Measurements from ENCODE around the gene CALHM4.

The CALHM4 gene

GRCh38 chr6:116522896-116523295 lies 30.7 kb upstream of the CALHM4 start:
- no peak for DNase-seq
- no peak for TF ChIP-seq CTCF (IDR thresholded peaks at IDR 0.05; ENCODE audit: low read depth, low read length, missing control alignments)
- H3K36me3 ChIP-seq (replicated peaks) = no peaks in the 10 kb centered on the region
- no peak overlapping the region for H3K4me3 ChIP-seq (ENCODE audit: low read depth, low read length)
- in situ Hi-C loops (cut with HindIII; ENCODE audit: low pct_ligation_motif_present, low sequenced_read_pairs) = no loop called here
- H3K27ac ChIP-seq = no peak overlapping the region
- H3K27me3 ChIP-seq (replicated peaks) = no peaks in the 10 kb centered on the region

GRCh38 chr6:116524236-116524635 lies 29.3 kb upstream of the CALHM4 start:
- no peak overlapping the region for H3K27ac ChIP-seq
- in situ Hi-C loops (cut with HindIII; ENCODE audit: low pct_ligation_motif_present, low sequenced_read_pairs) = no loop called here
- TF ChIP-seq CTCF (IDR thresholded peaks at IDR 0.05; ENCODE audit: low read depth, low read length, missing control alignments) = no peak
- H3K4me3 ChIP-seq (ENCODE audit: low read depth, low read length) = no peak overlapping the region
- no peaks in the 10 kb centered on the region for H3K36me3 ChIP-seq (replicated peaks)
- no peak for DNase-seq
- no peaks in the 10 kb centered on the region for H3K27me3 ChIP-seq (replicated peaks)

- TF ChIP-seq CTCF (IDR thresholded peaks at IDR 0.05; ENCODE audit: low read depth, low read length, missing control alignments) = no peak
- Histone ChIP-seq H3K4me3 (ENCODE audit: low read depth, low read length) (no peak overlapping the region), H3K27me3 (replicated peaks) (no peaks in the 10 kb centered on the region), H3K27ac (no peak overlapping the region), H3K36me3 (replicated peaks) (no peaks in the 10 kb centered on the region)
- in situ Hi-C loops (cut with HindIII; ENCODE audit: low pct_ligation_motif_present, low sequenced_read_pairs) = no loop called here
- DNase-seq = no peak
These were observed 25.4 kb upstream of the CALHM4 start for GRCh38 chr6:116528133-116528532.

- H3K4me3 ChIP-seq (ENCODE audit: low read depth, low read length) = no peak overlapping the region
- no peak overlapping the region for H3K27ac ChIP-seq
- DNase-seq = no peak
- no peaks in the 10 kb centered on the region for H3K27me3 ChIP-seq (replicated peaks)
- in situ Hi-C loops (cut with HindIII; ENCODE audit: low pct_ligation_motif_present, low sequenced_read_pairs) = no loop called here
- no peaks in the 10 kb centered on the region for H3K36me3 ChIP-seq (replicated peaks)
- TF ChIP-seq CTCF (IDR thresholded peaks at IDR 0.05; ENCODE audit: low read depth, low read length, missing control alignments) = no peak
These were observed 24.8 kb upstream of the CALHM4 start for GRCh38 chr6:116528780-116529179.

- Histone ChIP-seq H3K27ac (no peak overlapping the region), H3K36me3 (replicated peaks) (no peaks in the 10 kb centered on the region), H3K27me3 (replicated peaks) (no peaks in the 10 kb centered on the region), H3K4me3 (ENCODE audit: low read depth, low read length) (no peak overlapping the region)
- no peak for DNase-seq
- in situ Hi-C loops (cut with HindIII; ENCODE audit: low pct_ligation_motif_present, low sequenced_read_pairs) = no loop called here
- TF ChIP-seq CTCF (IDR thresholded peaks at IDR 0.05; ENCODE audit: low read depth, low read length, missing control alignments) = no peak
These were observed 23.9 kb upstream of the CALHM4 start for GRCh38 chr6:116529466-116530290.

GRCh38 chr6:116530436-116530835 lies 23.1 kb upstream of the CALHM4 start:
- H3K27me3 ChIP-seq (replicated peaks) = no peaks in the 10 kb centered on the region
- DNase-seq = no peak
- in situ Hi-C loops (cut with HindIII; ENCODE audit: low pct_ligation_motif_present, low sequenced_read_pairs) = no loop called here
- H3K27ac ChIP-seq = no peak overlapping the region
- TF ChIP-seq CTCF (IDR thresholded peaks at IDR 0.05; ENCODE audit: low read depth, low read length, missing control alignments) = no peak
- H3K36me3 ChIP-seq (replicated peaks) = no peaks in the 10 kb centered on the region
- no peak overlapping the region for H3K4me3 ChIP-seq (ENCODE audit: low read depth, low read length)

Data from brain microvascular endothelial cell (primary cell).